ENCODE measurements around the gene SOX10.
"Not testable (repeated sequence)": the region's sequence is repeated elsewhere in the genome, so short reads cannot be mapped to it uniquely, and the experiment has no call there.

The SOX10 gene

DNA sequence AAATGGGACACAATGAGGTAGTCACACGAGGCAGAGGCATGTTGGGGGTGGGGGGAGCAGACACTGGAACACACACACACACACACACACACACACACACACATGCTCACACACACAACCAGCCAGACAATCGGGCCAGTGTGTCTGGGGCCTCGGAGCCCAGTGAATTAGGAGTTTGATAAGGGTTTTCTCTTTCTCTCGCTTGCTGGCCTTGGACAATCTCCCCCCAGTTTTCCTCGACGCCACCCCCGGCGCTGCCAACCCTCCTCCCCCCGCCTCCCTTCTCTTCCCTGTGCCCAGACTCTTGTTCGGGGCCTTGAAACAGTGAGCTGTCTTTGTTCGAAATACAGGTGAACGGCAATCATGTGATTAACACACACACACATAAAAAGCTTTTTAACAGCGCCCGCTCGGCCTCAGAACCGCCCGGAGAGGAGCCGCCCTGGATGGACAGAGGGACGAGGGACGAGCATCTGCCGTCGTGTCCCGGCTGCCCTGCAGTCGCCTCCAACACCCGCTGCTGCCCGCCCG lies 1.5 kb upstream of the SOX10 start:
- DNase-seq: no peak

DNA sequence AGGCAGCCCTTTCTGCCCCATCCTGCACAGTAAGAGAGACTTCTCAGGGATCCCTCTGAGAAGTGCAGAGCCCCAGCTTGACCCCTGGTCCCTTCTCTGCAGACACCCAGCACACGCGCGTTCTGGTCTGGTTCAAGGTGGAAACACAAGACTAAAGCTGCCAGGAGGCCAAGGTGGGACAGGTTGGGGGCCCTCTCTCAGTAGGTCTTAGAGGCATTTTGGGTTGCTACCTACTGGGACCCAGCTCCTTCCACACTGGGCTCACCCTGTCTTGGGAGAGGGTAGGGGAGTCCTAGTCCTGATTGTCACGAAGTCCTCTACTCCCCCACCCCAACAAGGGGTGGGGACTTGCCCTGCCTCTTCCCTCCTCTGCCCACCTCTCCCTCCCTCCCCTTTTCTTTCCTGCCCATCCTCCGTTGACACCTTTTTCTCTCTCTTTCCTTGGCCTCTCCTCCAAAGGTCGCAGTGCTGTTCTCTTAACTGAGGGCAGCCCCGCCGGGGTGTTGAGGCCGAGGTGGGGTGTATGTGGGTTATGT lies 763 bp upstream of the SOX10 start:
- DNase-seq: no peak

- no peak for DNase-seq
Measured at GRCh38 chr22:37982938-37983859, 1.2 kb downstream of the SOX10 start.

GRCh38 chr22:37982151-37982785 lies 2.1 kb downstream of the SOX10 start:
- no peak for DNase-seq

- no peak for DNase-seq
Measured at GRCh38 chr22:37981282-37982011, 2.9 kb downstream of the SOX10 start.

DNA sequence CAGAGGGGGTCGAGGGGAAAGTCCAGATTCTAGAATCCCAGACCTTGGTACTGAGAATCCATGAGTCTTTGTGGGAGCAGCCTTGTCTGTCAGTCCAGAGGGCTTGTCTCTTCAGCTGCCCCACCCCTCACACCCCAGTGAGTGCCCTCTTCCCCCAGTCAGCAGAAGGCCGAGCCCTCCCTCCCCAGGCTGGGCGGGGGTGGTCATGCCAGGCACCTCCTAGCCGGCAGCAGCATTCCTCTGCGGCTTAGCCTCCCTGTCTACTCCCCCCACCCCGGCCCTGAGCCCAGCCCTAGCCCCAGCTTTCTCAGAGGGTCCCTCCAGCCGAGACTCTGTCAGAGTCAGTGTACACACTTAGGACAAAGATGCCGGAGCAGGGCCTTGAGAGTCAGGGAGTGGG lies 4.6 kb downstream of the SOX10 start:
- DNase-seq: no peak

- DNase-seq: no peak
Measured at GRCh38 chr22:37976547-37976946, 7.8 kb downstream of the SOX10 start.

GRCh38 chr22:37976022-37976421 lies 8.3 kb downstream of the SOX10 start:
- not testable (repeated sequence) for DNase-seq

DNA sequence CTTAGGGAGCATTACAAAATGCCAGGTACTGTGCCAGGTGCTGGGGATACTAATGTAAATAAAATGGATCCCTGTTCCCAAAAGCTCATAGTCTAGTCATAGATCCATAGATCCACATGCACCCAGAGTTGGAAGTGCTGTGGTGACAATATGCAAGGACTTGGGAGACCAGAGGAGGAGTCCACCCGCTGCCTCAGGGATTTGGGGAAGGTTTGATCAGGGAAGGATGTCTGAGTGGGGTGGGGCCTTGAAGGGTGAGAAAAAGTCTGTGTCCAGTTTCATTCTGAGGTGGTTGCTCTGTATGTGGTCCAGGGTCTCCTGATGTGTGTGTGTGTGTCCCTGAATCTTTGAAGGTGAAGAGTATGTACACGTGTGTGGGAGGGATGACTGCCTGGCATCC lies 9.2 kb downstream of the SOX10 start:
- no peak for DNase-seq

- no peak for DNase-seq
Measured at GRCh38 chr22:37973271-37974170, 10.8 kb downstream of the SOX10 start.

DNA sequence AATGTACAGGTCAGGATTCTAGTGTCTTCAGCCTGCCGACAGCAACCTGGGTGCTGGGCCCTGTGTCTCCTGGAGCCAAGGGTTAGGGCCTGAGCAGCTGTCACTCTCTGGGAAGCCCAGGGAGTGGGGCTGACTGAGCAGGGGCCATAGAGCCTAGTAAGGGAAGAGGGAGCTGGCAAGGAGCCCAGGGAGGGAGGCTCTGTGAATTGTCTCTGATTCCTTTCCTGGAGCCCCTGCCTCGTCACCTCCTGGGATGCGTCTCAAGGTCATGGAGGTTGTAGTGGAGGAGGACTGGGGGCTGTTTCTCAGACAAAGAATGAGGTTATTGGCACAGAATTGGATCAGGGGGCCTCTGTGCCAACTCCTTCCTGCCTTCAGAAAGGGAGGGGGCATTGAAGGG lies 11.8 kb downstream of the SOX10 start:
- no peak for DNase-seq

DNA sequence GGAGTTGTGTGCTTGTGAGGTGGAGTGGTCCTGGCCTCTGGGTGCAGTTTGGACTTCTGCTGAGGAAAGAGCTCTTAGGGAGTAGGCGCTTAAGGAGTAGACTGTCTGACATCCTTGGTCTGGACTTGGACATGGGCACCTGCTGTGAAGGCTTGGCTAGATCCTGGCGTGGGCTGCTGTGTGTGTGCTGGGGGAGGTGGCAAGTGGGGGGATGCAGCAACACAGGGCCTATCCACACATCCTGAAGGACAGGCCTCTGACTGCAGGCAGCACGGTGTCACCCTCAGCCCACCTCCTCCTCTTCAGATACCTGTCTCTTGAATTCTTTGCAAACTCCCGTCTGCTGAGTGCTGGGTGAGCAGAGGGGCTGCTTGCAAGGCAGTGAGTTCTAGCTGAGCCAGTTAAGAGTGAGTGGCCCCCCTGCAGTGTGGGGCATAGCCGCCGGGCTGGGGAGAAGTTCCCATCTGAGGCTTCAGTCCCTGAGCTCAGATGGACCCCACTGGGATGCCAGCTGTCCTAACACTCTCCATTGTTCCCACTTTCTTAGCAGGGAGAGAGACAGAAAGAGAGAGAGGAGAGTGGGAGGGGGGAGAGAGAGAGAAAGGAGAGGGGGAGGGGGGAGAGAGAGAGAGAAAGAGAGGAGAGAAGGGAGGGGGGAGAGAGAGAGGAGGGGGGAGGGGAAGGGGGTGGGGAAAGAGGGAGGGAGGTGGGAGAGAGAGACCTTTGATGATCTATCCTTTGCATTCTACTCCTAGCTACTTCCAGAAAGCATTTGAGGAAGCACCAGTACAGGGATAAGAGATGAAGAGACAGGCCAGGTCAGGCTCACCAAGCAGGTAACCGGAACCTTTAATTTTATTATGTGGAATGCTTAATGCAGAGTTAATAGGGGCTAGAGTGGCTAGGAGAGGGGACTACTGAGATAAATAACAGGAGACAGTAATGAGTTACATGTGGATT lies 12.6 kb downstream of the SOX10 start:
- no peak for DNase-seq

DNA sequence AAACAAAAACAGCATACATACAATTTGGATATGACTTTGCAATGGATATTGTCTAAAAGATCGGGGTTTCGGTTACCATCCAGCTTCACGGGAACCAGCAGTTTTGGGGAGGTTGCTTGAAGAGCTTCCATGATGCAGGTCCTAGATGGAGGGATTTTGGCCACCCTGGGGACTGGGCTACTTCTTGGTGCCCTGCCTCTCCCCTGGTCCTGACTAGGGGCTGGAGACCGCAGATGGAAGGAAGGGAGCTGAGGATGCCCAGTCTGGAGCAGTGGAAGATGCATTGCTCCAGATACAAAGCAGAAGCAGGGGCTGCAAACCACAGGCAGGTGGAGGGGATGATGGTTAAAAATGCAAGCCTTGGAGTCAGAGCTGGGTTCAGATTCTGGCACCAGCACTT lies 13.5 kb downstream of the SOX10 start:
- DNase-seq: no peak

DNA sequence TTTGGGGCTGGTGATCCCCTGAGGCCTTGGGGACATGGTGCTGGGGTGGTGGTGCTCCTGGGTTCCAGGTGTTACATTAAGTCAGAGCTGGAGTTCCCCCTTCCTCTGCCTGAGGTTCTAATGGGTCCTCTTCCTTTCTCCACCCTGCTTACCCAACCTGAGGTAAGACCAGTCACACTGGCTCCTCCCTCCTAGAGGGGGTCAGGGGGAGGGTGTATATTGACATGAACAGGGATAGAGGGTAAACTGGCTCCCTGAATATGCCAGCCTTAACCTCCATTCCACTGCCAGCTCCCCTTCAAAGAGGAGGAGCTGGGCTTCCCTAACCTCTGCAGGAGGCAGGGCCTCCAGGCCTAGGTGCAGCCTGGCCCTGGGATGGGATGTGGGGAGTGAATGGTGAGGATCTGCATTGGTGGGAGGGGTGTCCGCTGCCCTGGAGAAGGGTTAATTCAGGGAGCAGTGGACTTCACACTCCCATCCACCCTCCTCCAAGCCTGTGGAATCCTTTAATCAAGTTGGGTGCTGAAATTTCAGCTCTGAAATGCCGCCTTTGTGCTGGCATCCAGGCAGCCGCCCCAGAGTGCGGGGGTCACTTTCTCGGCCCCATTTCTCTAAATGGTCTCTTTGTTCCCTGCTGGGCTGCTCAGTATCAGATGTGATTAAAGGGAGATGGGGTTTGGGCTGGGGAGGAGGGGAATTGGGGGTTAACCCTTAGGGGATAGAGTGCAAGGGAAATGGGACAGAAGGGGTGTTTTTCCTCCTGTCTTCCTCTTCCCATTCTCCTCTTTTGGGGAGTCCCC lies 15.7 kb downstream of the SOX10 start:
- no peak for DNase-seq

DNA sequence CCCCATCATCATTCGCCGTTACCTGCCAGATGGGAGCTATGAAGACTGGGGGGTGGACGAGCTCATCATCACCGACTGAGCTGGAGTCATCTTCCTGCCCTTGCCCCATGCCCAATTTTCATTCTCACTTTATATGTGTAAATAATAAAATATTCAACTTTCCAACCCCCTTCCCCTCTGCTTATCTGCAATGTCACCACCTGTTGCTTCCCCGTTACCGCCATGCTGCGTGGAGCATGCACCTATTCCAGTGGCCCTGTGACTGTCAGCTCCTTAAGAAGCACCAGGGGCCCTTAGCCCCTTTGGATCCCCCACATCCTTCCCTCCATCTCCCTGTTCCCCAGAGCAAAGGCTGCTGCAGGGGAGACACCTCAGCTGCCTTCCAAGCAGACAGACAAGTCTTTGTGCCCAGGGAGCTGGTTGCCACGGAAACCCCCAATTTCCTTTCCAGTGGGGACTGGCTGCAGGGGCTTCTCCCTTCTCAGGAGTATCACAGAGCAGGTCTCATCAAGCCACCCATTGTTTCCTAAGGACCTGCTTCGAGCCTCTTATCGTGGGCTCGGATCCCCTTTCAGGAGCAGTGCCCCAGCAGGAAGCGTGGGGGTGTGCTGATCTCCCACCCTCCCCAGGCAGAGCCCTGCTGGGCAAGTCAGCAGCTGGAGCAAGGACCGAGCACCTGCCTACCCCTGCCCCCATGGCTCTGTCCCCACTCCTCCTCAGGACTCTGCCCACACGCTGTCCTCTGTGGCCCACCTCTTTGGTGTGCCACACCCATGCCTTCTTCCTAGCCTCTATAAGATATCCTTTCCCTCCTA lies 16.5 kb downstream of the SOX10 start:
- no peak for DNase-seq

GRCh38 chr22:37967147-37967546 lies 17.2 kb downstream of the SOX10 start:
- no peak for DNase-seq

DNA sequence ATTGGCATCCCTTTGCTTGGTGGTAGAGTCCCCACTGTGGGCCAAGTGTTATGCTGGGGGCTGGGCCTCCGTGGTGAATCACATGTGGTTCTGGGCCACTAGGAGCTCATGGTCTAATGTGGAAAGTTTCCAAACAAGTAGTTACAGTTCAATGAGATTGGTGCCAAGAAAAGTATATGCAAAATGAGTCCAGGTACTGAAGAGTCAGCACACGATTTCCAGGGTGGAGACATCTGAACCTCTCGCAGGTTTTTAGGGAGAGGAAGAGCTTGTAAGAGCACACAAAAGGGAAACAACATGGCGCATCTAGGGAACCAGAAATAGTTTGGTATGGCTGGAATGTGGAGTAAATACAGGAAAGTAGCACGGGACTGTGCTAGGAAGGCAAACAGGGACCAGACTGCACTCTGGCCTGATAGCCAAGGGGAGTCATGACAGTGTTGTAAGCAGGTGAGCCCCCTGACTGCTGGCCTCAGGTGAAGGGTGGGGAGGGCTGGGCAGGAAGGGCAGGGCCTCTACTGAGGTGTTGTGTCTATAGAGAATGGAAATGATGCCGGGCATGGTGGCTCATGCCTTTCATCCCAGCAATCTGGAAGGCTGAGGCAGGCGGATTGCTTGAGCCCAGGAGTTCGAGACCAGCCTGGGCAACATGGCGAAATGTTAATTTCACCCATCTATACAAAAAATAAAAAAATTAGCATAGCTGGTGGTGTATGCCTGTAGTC lies 18.3 kb downstream of the SOX10 start:
- DNase-seq: no peak

GRCh38 chr22:37961062-37961461 lies 23.3 kb downstream of the SOX10 start:
- no peak for DNase-seq
